ENCODE results near the gene PUSL1. TPM values are rescaled to one million over a fixed set of nuclear protein-coding genes. Genes with fewer than 3 reads are reported as not detected.

Gene PUSL1
- polyA plus RNA-seq, 1 donor (not counting 4 experiments of a cell fraction or from before 2014, with no cell fraction given), result 11.4 TPM

GRCh38 chr1:1336446-1336845 is 28.0 kb downstream of the PUSL1 start:
- DNase-seq (ENCODE audit: low read depth, low spot score) (no peak), FAIRE-seq (no peak)
- H3K4me2 ChIP-seq (ENCODE audit: control insufficient read depth, extremely low read depth, insufficient read depth, low read depth, low read length), result no peak overlapping the region
- peaks cover 40% of the 10 kb centered on the region for H4K20me1 ChIP-seq (ENCODE audit: control insufficient read depth, extremely low read depth, insufficient read depth, low read length)
- H3K9ac ChIP-seq (ENCODE audit: control insufficient read depth, extremely low read depth, insufficient read depth, low read length), result no peak overlapping the region
- H3K4me1 ChIP-seq (ENCODE audit: control insufficient read depth, extremely low read depth, insufficient read depth, low read length), result peaks cover 28% of the 10 kb centered on the region
- dilution Hi-C loops (cut with MboI; ENCODE audit: extremely low pct_ligation_motif_present, low sequenced_read_pairs), result no loop called here
- peaks cover 12% of the 10 kb centered on the region for H3K79me2 ChIP-seq (ENCODE audit: control insufficient read depth, insufficient read depth, low read length)
- peaks cover 12 to 24% of the 10 kb centered on the region in 2 experiments for H3K36me3 ChIP-seq (ENCODE audit: control insufficient read depth in 2 of 2, extremely low read depth in 1 of 2, insufficient read depth in 2 of 2, low read length in 2 of 2)
- no peaks in the 10 kb centered on the region for H3K9me3 ChIP-seq (ENCODE audit: control insufficient read depth, low read depth, low read length)
- H3K4me3 ChIP-seq (ENCODE audit: control insufficient read depth in 2 of 3, extremely low read depth in 1 of 3, insufficient read depth in 2 of 3, low read depth in 1 of 3, low read length in 3 of 3), result no peak overlapping the region
- TF ChIP-seq CTCF (optimal IDR thresholded peaks at IDR 0.05 in 1 of 3, IDR thresholded peaks at IDR 0.05 in 1 of 3, conservative IDR thresholded peaks at IDR 0.05 in 1 of 3; ENCODE audit: extremely low read depth in 1 of 3, insufficient read depth in 2 of 3, low read length in 3 of 3), result no peak
- TF ChIP-seq EZH2 (IDR thresholded peaks at IDR 0.05; ENCODE audit: low read length), result no peak
- H3K27me3 ChIP-seq (ENCODE audit: control insufficient read depth, extremely low read depth, insufficient read depth, low read length), result peaks cover 7% of the 10 kb centered on the region
- H2AFZ ChIP-seq (ENCODE audit: control insufficient read depth, low read length), result no peak overlapping the region
- no peaks in the 10 kb centered on the region for H3K9me1 ChIP-seq (ENCODE audit: control insufficient read depth, extremely low read depth, insufficient read depth, low read length)
- H3K27ac ChIP-seq (ENCODE audit: control insufficient read depth, insufficient read depth, low read length), result no peak overlapping the region

- FAIRE-seq (no peak), DNase-seq (ENCODE audit: low read depth, low spot score) (no peak)
- H3K27ac ChIP-seq (ENCODE audit: control insufficient read depth, insufficient read depth, low read length), result no peak overlapping the region
- no peak overlapping the region for H3K9ac ChIP-seq (ENCODE audit: control insufficient read depth, extremely low read depth, insufficient read depth, low read length)
- no peak overlapping the region for H3K4me2 ChIP-seq (ENCODE audit: control insufficient read depth, extremely low read depth, insufficient read depth, low read depth, low read length)
- H3K27me3 ChIP-seq (ENCODE audit: control insufficient read depth, extremely low read depth, insufficient read depth, low read length), result peaks cover 5% of the 10 kb centered on the region
- no peaks in the 10 kb centered on the region for H3K9me1 ChIP-seq (ENCODE audit: control insufficient read depth, extremely low read depth, insufficient read depth, low read length)
- dilution Hi-C loops (cut with MboI; ENCODE audit: extremely low pct_ligation_motif_present, low sequenced_read_pairs), result no loop called here
- no peak for TF ChIP-seq EZH2 (IDR thresholded peaks at IDR 0.05; ENCODE audit: low read length)
- peaks cover 23% of the 10 kb centered on the region for H3K4me1 ChIP-seq (ENCODE audit: control insufficient read depth, extremely low read depth, insufficient read depth, low read length)
- peaks cover 13 to 30% of the 10 kb centered on the region in 2 experiments for H3K36me3 ChIP-seq (ENCODE audit: control insufficient read depth in 2 of 2, extremely low read depth in 1 of 2, insufficient read depth in 2 of 2, low read length in 2 of 2)
- H2AFZ ChIP-seq (ENCODE audit: control insufficient read depth, low read length), result no peak overlapping the region
- H3K4me3 ChIP-seq (ENCODE audit: control insufficient read depth in 2 of 3, extremely low read depth in 1 of 3, insufficient read depth in 2 of 3, low read depth in 1 of 3, low read length in 3 of 3), result no peak overlapping the region
- no peaks in the 10 kb centered on the region for H3K9me3 ChIP-seq (ENCODE audit: control insufficient read depth, low read depth, low read length)
- peaks cover 16% of the 10 kb centered on the region for H3K79me2 ChIP-seq (ENCODE audit: control insufficient read depth, insufficient read depth, low read length)
- peaks cover 38% of the 10 kb centered on the region for H4K20me1 ChIP-seq (ENCODE audit: control insufficient read depth, extremely low read depth, insufficient read depth, low read length)
These were observed 28.8 kb downstream of the PUSL1 start for GRCh38 chr1:1336931-1337792.

Data from keratinocyte (primary cell).